HepG2 (cell line): Measurements from ENCODE around the gene USP25. TPM values are rescaled to one million over a fixed set of nuclear protein-coding genes. Genes with fewer than 3 reads are reported as not detected.

ENCODE experiments used
- CBX2 ChIP-seq, 2 experiments: fragments of 200-600 bp in 1 of 2; sonication (generic); formaldehyde crosslinking in 1 of 2; IDR thresholded peaks; 2 replicates each; pipeline versions ENCODE4 v1.7.0 to v1.8.1; 2018 to 2022; ENCODE audit warnings: low read depth in 2 of 2, low read length in 1 of 2, mild to moderate bottlenecking in 1 of 2, missing genetic modification reagents in 1 of 2
- CENPT ChIP-seq: sonication (generic); formaldehyde crosslinking; IDR thresholded peaks from 2 replicates; pipeline ENCODE4 v1.8.0; 2022; ENCODE audit warnings: low read depth, mild to moderate bottlenecking, moderate library complexity, missing genetic modification reagents
- HMG20A ChIP-seq: IDR thresholded peaks from 2 replicates; pipeline ENCODE4 v1.6.1; 2016; ENCODE audit warnings: borderline replicate concordance
- HNRNPL ChIP-seq: fragments of 200-400 bp; formaldehyde crosslinking; IDR thresholded peaks from 2 replicates; pipeline ENCODE4 v1.6.1; 2017; ENCODE audit warnings: mild to moderate bottlenecking, low read depth, low read length
- MED13 ChIP-seq: sonication (generic); formaldehyde crosslinking; IDR thresholded peaks from 2 replicates; pipeline ENCODE4 v1.5.0; 2020; ENCODE audit warnings: missing genetic modification reagents
- MEIS2 ChIP-seq: sonication (generic); formaldehyde crosslinking; IDR thresholded peaks from 2 replicates; pipeline ENCODE4 v1.9.0; 2021; ENCODE audit warnings: mild to moderate bottlenecking, missing genetic modification reagents
- PRMT3 ChIP-seq: sonication (generic); formaldehyde crosslinking; IDR thresholded peaks from 2 replicates; pipeline ENCODE4 v1.8.1; 2022; ENCODE audit warnings: low read depth, mild to moderate bottlenecking, moderate library complexity, missing genetic modification reagents, borderline replicate concordance
- RAD21 ChIP-seq: fragments of 450-650 bp; formaldehyde crosslinking; IDR thresholded peaks from 2 replicates; pipeline ENCODE4 v1.5.0; 2020; ENCODE audit warnings: mild to moderate bottlenecking
- RARG ChIP-seq: sonication (generic); formaldehyde crosslinking; IDR thresholded peaks from 2 replicates; pipeline ENCODE4 v1.4.0; 2020; ENCODE audit warnings: low read depth, mild to moderate bottlenecking, missing genetic modification reagents
- RNF2 ChIP-seq: fragments of 450-650 bp; conservative IDR thresholded peaks from 2 replicates; pipeline ENCODE4 v1.6.1; 2016; ENCODE audit warnings: low read depth
- SALL1 ChIP-seq: sonication (generic); formaldehyde crosslinking; IDR thresholded peaks from 2 replicates; pipeline ENCODE4 v1.8.0; 2022; ENCODE audit warnings: mild to moderate bottlenecking, missing genetic modification reagents
- SALL2 ChIP-seq: sonication (generic); formaldehyde crosslinking; IDR thresholded peaks from 2 replicates; pipeline ENCODE4 v1.8.1; 2023; ENCODE audit warnings: mild to moderate bottlenecking, missing genetic modification reagents, inconsistent platforms
- SP4 ChIP-seq: sonication (generic); formaldehyde crosslinking; IDR thresholded peaks from 2 replicates; pipeline ENCODE4 v1.8.1; 2023; ENCODE audit warnings: mild to moderate bottlenecking, missing genetic modification reagents
- ZBTB20 ChIP-seq: sonication (generic); formaldehyde crosslinking; IDR thresholded peaks from 2 replicates; pipeline ENCODE4 v1.8.1; 2023; ENCODE audit warnings: missing genetic modification reagents, low read depth, mild to moderate bottlenecking, borderline replicate concordance
- ZNF441 ChIP-seq: sonication (generic); formaldehyde crosslinking; IDR thresholded peaks from 2 replicates; pipeline ENCODE4 v1.7.0; 2021; ENCODE audit warnings: missing genetic modification reagents, borderline replicate concordance
- ZNF547 ChIP-seq: sonication (generic); formaldehyde crosslinking; IDR thresholded peaks from 2 replicates; pipeline ENCODE4 v1.5.1; 2020; ENCODE audit warnings: mild to moderate bottlenecking, missing genetic modification reagents
- polyA plus RNA-seq, 8 experiments: library from polyadenylated mRNA; depleted of rRNA in 3 of 8; stranded (reverse) in 7 of 8; unstranded in 1 of 8; fragments of >200 nt; fragmentation: Illumina TruSeq in 4 of 8; extraction: Trizol in 4 of 8; gene quantifications; 2 replicates each; pipeline versions ENCODE4 v1.2.1 to v1.2.3, GENCODE V29; 2011 to 2016; ENCODE audit warnings: low read depth in 4 of 8, missing spikeins in 1 of 8, mixed read lengths in 1 of 8; ENCODE audit not compliant: insufficient read depth in 1 of 8
- total RNA-seq, 5 experiments: library from RNA; depleted of rRNA; stranded (reverse); fragments of >200 nt; fragmentation: Illumina TruSeq; extraction: Trizol; gene quantifications; 2 replicates each; pipeline ENCODE4 v1.2.3, GENCODE V29; 2016; ENCODE audit warnings: low read depth in 1 of 5
- TF ChIP-seq, protein P1 (sequence below): sonication (generic); formaldehyde crosslinking; IDR thresholded peaks from 2 replicates; pipeline ENCODE4 v1.5.0; 2020; ENCODE audit warnings: mild to moderate bottlenecking, missing genetic modification reagents
- TF ChIP-seq, protein P2 (sequence below): sonication (generic); formaldehyde crosslinking; IDR thresholded peaks from 2 replicates; pipeline ENCODE4 v1.4.0; 2020; ENCODE audit warnings: missing genetic modification reagents
- TF ChIP-seq, protein P3 (sequence below): sonication (generic); formaldehyde crosslinking; IDR thresholded peaks from 2 replicates; pipeline ENCODE4 v1.8.0; 2022; ENCODE audit warnings: low read depth, missing genetic modification reagents
- TF ChIP-seq, protein P4 (sequence below): sonication (generic); formaldehyde crosslinking; IDR thresholded peaks from 2 replicates; pipeline ENCODE4 v1.4.0; 2020; ENCODE audit warnings: mild to moderate bottlenecking, missing genetic modification reagents
- TF ChIP-seq, protein P5 (sequence below): IDR thresholded peaks from 2 replicates; pipeline ENCODE4 v1.6.1; 2018; ENCODE audit warnings: missing genetic modification reagents, mild to moderate bottlenecking, missing compliant biosample characterization
- TF ChIP-seq, protein P6 (sequence below): sonication (generic); formaldehyde crosslinking; IDR thresholded peaks from 2 replicates; pipeline ENCODE4 v1.5.0; 2020; ENCODE audit warnings: missing genetic modification reagents

Gene USP25
- total and polyA plus RNA-seq, 2 of the 13 experiments (the other 11 are each of a cell fraction or from before 2014, with no cell fraction given) = 12.4 to 26.3 TPM

DNA sequence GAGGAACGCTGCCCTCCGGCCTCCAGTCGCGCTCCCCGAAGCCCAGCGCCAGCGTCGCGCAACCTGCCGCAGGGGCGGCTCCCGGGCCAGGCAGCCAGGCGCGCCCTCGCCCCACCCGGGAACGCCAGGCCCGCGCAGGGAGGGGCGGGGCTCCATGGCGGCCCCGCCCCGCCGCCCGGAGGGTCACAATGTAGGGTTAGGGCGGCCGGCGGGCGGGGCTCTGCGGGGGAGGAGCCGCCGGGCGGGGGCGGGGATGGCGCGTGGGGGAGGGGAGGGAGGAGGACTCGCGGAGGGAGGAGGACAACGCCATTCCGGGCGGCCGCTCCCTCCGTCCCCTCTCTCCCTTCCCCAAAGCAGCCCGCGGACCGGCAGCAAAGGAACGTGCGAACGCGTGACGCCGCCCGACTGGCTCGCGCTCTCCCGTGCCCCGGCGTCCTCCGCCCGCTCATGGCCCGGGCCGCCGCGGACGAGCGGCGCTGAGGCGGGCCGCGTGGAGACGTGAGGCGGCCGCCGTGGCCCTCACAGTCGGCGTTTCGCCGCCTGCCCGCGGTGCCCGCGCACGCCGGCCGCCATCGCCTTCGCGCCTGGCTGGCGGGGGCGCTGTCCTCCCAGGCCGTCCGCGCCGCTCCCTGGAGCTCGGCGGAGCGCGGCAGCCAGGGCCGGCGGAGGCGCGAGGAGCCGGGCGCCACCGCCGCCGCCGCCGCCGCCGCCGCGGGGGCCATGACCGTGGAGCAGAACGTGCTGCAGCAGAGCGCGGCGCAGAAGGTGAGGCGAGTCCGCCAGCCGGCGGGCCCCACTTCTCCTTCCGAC is at the start of gene USP25 (continued):
- TF ChIP-seq, protein P1, sequence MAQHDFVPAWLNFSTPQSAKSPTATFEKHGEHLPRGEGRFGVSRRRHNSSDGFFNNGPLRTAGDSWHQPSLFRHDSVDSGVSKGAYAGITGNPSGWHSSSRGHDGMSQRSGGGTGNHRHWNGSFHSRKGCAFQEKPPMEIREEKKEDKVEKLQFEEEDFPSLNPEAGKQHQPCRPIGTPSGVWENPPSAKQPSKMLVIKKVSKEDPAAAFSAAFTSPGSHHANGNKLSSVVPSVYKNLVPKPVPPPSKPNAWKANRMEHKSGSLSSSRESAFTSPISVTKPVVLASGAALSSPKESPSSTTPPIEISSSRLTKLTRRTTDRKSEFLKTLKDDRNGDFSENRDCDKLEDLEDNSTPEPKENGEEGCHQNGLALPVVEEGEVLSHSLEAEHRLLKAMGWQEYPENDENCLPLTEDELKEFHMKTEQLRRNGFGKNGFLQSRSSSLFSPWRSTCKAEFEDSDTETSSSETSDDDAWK (CRISPR knock-in tag) = no peak
- TF ChIP-seq CENPT (CRISPR knock-in tag) (0 out of 2 replicates have a peak, but pooled peaks have one; percentile 77), PRMT3 (CRISPR knock-in tag) (no peak), ZNF547 (CRISPR knock-in tag) (no peak), CBX2 (IDR thresholded peaks at IDR 0.05; ENCODE audit: low read depth, low read length) (no peak), CBX2 (CRISPR knock-in tag; IDR thresholded peaks at IDR 0.05; ENCODE audit: low read depth) (0 out of 2 replicates have a peak, but pooled peaks have one; percentile 20), SALL1 (CRISPR knock-in tag) (peak; percentile 21; the same call in 1 of the 2 replicates), MED13 (CRISPR knock-in tag) (no peak), ZBTB20 (no peak), SALL2 (CRISPR knock-in tag) (no peak), RAD21 (CRISPR knock-in tag) (peak; percentile 71), HNRNPL (no peak), HMG20A (no peak), RNF2 (peak; percentile 51; the same call in 1 of the 2 replicates), MEIS2 (peak; percentile 70), SP4 (CRISPR knock-in tag) (0 out of 2 replicates have a peak, but pooled peaks have one; percentile 27), ZNF441 (CRISPR knock-in tag) (0 out of 2 replicates have a peak, but pooled peaks have one; percentile 57), RARG (no peak)
- TF ChIP-seq, protein P2, sequence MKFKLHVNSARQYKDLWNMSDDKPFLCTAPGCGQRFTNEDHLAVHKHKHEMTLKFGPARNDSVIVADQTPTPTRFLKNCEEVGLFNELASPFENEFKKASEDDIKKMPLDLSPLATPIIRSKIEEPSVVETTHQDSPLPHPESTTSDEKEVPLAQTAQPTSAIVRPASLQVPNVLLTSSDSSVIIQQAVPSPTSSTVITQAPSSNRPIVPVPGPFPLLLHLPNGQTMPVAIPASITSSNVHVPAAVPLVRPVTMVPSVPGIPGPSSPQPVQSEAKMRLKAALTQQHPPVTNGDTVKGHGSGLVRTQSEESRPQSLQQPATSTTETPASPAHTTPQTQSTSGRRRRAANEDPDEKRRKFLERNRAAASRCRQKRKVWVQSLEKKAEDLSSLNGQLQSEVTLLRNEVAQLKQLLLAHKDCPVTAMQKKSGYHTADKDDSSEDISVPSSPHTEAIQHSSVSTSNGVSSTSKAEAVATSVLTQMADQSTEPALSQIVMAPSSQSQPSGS (CRISPR knock-in tag) = no peak
- TF ChIP-seq, protein P3, sequence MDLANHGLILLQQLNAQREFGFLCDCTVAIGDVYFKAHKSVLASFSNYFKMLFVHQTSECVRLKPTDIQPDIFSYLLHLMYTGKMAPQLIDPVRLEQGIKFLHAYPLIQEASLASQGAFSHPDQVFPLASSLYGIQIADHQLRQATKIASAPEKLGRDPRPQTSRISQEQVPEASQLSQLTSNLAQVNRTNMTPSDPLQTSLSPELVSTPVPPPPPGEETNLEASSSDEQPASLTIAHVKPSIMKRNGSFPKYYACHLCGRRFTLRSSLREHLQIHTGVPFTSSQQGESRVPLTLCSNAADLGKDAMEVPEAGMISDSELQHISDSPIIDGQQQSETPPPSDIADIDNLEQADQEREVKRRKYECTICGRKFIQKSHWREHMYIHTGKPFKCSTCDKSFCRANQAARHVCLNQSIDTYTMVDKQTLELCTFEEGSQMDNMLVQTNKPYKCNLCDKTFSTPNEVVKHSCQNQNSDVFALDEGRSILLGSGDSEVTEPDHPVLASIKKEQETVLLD (CRISPR knock-in tag) = peak; percentile 81
- TF ChIP-seq, protein P4, sequence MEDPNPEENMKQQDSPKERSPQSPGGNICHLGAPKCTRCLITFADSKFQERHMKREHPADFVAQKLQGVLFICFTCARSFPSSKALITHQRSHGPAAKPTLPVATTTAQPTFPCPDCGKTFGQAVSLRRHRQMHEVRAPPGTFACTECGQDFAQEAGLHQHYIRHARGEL (CRISPR knock-in tag) = no peak
- TF ChIP-seq, protein P5, sequence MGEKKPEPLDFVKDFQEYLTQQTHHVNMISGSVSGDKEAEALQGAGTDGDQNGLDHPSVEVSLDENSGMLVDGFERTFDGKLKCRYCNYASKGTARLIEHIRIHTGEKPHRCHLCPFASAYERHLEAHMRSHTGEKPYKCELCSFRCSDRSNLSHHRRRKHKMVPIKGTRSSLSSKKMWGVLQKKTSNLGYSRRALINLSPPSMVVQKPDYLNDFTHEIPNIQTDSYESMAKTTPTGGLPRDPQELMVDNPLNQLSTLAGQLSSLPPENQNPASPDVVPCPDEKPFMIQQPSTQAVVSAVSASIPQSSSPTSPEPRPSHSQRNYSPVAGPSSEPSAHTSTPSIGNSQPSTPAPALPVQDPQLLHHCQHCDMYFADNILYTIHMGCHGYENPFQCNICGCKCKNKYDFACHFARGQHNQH = no peak
- TF ChIP-seq, protein P6, sequence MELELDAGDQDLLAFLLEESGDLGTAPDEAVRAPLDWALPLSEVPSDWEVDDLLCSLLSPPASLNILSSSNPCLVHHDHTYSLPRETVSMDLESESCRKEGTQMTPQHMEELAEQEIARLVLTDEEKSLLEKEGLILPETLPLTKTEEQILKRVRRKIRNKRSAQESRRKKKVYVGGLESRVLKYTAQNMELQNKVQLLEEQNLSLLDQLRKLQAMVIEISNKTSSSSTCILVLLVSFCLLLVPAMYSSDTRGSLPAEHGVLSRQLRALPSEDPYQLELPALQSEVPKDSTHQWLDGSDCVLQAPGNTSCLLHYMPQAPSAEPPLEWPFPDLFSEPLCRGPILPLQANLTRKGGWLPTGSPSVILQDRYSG (CRISPR knock-in tag) = no peak
